Kidney (tissue), 22 donors: Measurements from ENCODE around the gene CAGE1. TPM values are rescaled to one million over a fixed set of nuclear protein-coding genes. Genes with fewer than 3 reads are reported as not detected.

Experiments used
- DNase-seq, 5 donors: peaks; one replicate each; pipeline ENCODE4 v3.0.0-alpha.2; 2013 to 2020
- FAIRE-seq: peaks from 2 replicates; lab custom pipeline; 2012; peaks lifted over from hg19 to GRCh38; lab: Jason Lieb, UNC
- H3K27ac ChIP-seq, 2 donors: one replicate each; pipeline ENCODE4 v1.7.0; 2013; ENCODE audit warnings: low read depth in 2 of 2, low read length in 2 of 2, inconsistent platforms in 1 of 2
- H3K27me3 ChIP-seq: one replicate; pipeline ENCODE4 v1.7.1; 2013; ENCODE audit warnings: low read length, inconsistent platforms; ENCODE audit not compliant: control insufficient read depth, insufficient read depth
- H3K36me3 ChIP-seq, 3 donors: one replicate each; pipeline versions ENCODE4 v1.7.0 to v1.7.1; 2013; ENCODE audit warnings: low read length in 3 of 3, control low read depth in 1 of 3, inconsistent platforms in 1 of 3; ENCODE audit not compliant: insufficient read depth in 3 of 3, control insufficient read depth in 2 of 3
- H3K4me1 ChIP-seq, 3 donors: one replicate each; pipeline versions ENCODE4 v1.7.0 to v1.7.1; 2013; ENCODE audit warnings: low read length in 3 of 3, inconsistent platforms in 1 of 3, low read depth in 1 of 3; ENCODE audit not compliant: control insufficient read depth in 2 of 3, insufficient read depth in 2 of 3
- H3K4me3 ChIP-seq, 3 donors: one replicate each; pipeline versions ENCODE4 v1.7.0 to v1.8.1; 2013; ENCODE audit warnings: low read length in 3 of 3, control low read depth in 1 of 3, inconsistent platforms in 1 of 3
- H3K9ac ChIP-seq, 3 donors: one replicate each; pipeline versions ENCODE4 v1.7.0 to v1.7.1; 2013; ENCODE audit warnings: low read length in 3 of 3, control low read depth in 1 of 3, inconsistent platforms in 1 of 3
- H3K9me3 ChIP-seq, 3 donors: one replicate each; pipeline versions ENCODE4 v1.7.0 to v1.7.1; 2013; ENCODE audit warnings: low read length in 3 of 3, control low read depth in 1 of 3, inconsistent platforms in 1 of 3; ENCODE audit not compliant: control insufficient read depth in 2 of 3, insufficient read depth in 1 of 3
- CTCF ChIP-seq: IDR thresholded peaks from 3 replicates; pipeline ENCODE4 v1.5.1; 2012; ENCODE audit warnings: mild to moderate bottlenecking, moderate library complexity, borderline replicate concordance; ENCODE audit not compliant: insufficient read depth; ENCODE audit errors: extremely low read depth
- intact Hi-C: fragments of 100-400 bp; cut with DNase I; formaldehyde crosslinking; loops from one replicate; pipeline ENCODE4 v1.11.1; 2022
- long read RNA-seq, 10 donors: library from polyadenylated mRNA in 1 of 10; unstranded in 1 of 10; transcript quantifications; one replicate each; pipeline ENCODE4 v2.0.0 and lab custom pipeline, GENCODE V29; 2021 to 2026
- polyA plus RNA-seq: library from polyadenylated mRNA; stranded (reverse); fragments of 350-450 nt; fragmentation: Illumina TruSeq; extraction: RNeasy Lipid Tissue Mini Kit (QIAGEN cat#74804); gene quantifications from one replicate; pipeline ENCODE4 v1.2.3, GENCODE V29; 2014; ENCODE audit warnings: low read depth, low replicate concordance; ENCODE audit not compliant: insufficient read depth
- total RNA-seq: library from RNA; stranded (reverse); fragmentation: NEBNext Ultra II Directional; extraction: Animal tissue kit (Norgen Biotek cat#: 25700); gene quantifications from one replicate; pipeline ENCODE4 v1.2.1, GENCODE V29; 2021
- donor health status: control.
- donor health status: control.
- donor health status: control.
- donor health status: control.
- donor health status: control.
- donor health status: DM: yes; HTN: yes; CAD: no.
- donor health status: Normal renal cell carcinoma (clear cell type).

CAGE1 gene
- total RNA-seq: not detected
- not detected for polyA plus RNA-seq
- long read RNA-seq, donor 1: 0 reads
- long read RNA-seq, donor 2: 0 reads
- long read RNA-seq, donor 3: 0 reads
- long read RNA-seq, donor 4: 0 reads
- long read RNA-seq, donor 5: 0 reads
- long read RNA-seq, donor 6: 0 reads
- long read RNA-seq, donor 7: 0 reads
- long read RNA-seq, donor 8: 0 reads
- long read RNA-seq, donor 9, partial matches to known transcripts: 9 of 9 reads
- long read RNA-seq, donor 9, other reads (novel, unspliced or antisense): 0 of 9 reads
- long read RNA-seq, donor 10: 0 reads

- Histone ChIP-seq H3K4me1 (peaks cover 0 to 12% (median 11%) of the 10 kb centered on the region in 3 donors), H3K36me3 (peaks cover 0 to 3% (median 3%) of the 10 kb centered on the region in 3 donors), H3K27me3 (no peaks in the 10 kb centered on the region), H3K9ac (peak within 1 kb of the TSS; percentile 93 to 97 (median 96)), H3K9me3 (no peaks in the 10 kb centered on the region), H3K4me3 (peak within 1 kb of the TSS; percentile 84 to 93 (median 87)), H3K27ac (peak within 1 kb of the TSS; percentile 89 to 91)
- intact Hi-C loops: no loop called here
- no peak for TF ChIP-seq CTCF
- FAIRE-seq (no peak), DNase-seq (peak; percentile 96 to 98 (median 98))
Measured at GRCh38 chr6:7389451-7390225, at the start of gene CAGE1, which contains the start of gene RIOK1. TSS of gene CAGE1 (minus strand) at chr6:7389742. CDS start at chr6:7387173, 2,569 bp downstream. TSS of gene RIOK1 (plus strand) at chr6:7389808. CDS start at chr6:7390003, 195 bp downstream.

GRCh38 chr6:7439228-7439627, 49.7 kb upstream of the CAGE1 start:
- no peaks in the 10 kb centered on the region for H3K4me1 ChIP-seq
- H3K27ac ChIP-seq: no peak overlapping the region
- H3K4me3 ChIP-seq: no peak overlapping the region
- H3K9ac ChIP-seq: no peak overlapping the region
- FAIRE-seq: no peak
- H3K27me3 ChIP-seq: no peaks in the 10 kb centered on the region
- no peaks in the 10 kb centered on the region for H3K9me3 ChIP-seq
- TF ChIP-seq CTCF: no peak
- intact Hi-C loops: no loop called here
- no peaks in the 10 kb centered on the region for H3K36me3 ChIP-seq
- DNase-seq: no peak

- Histone ChIP-seq H3K27me3 (no peaks in the 10 kb centered on the region), H3K36me3 (no peaks in the 10 kb centered on the region), H3K4me1 (no peaks in the 10 kb centered on the region), H3K27ac (no peak overlapping the region), H3K9ac (no peak overlapping the region), H3K9me3 (no peaks in the 10 kb centered on the region), H3K4me3 (no peak overlapping the region)
- no peak for DNase-seq
- intact Hi-C loops: no loop called here
- FAIRE-seq: no peak
- TF ChIP-seq CTCF: no peak
Measured at GRCh38 chr6:7438011-7438410, 48.5 kb upstream of the CAGE1 start.
